ENCODE data around the gene RBM26. TPM values are rescaled to one million over a fixed set of nuclear protein-coding genes. Genes with fewer than 3 reads are reported as not detected.

Gene RBM26
- polyA plus RNA-seq, 4 donors, result 7.6 to 52.8 (median 12.9) TPM

DNA sequence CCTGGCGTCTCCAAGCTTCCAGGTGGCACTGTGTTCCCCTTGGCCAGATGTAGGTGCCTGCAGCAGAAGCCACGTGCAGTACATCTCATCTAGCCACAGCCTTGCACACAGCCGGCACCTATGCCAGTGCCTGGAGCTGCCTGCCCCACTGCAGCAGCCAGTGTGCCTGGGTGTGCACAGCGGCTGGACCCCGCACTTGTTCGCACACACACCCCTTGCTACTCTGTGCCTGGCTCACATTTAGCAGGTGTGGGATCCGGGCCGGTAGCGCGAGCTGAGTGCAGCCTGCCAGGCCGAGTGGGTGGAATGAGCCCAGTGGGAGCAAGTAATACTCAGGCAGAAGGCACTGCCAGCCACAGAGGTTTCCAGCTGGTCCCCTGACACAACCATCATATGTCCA, 26.9 kb upstream of the RBM26 start:
- Histone ChIP-seq H3K27ac (ENCODE audit: low read depth in 1 of 3, low read length in 2 of 3) (no peak overlapping the region), H3K36me3 (ENCODE audit: control insufficient read depth in 3 of 3, insufficient read depth in 2 of 3, low read depth in 1 of 3, low read length in 3 of 3) (no peaks in the 10 kb centered on the region), H3K27me3 (ENCODE audit: control insufficient read depth in 3 of 3, insufficient read depth in 3 of 3, low read length in 3 of 3) (no peaks in the 10 kb centered on the region), H3K4me3 (ENCODE audit: low read depth in 1 of 3, low read length in 3 of 3) (no peak overlapping the region), H3K9me3 (ENCODE audit: control insufficient read depth in 2 of 2, insufficient read depth in 1 of 2, low read depth in 1 of 2, low read length in 1 of 2) (peaks cover 0 to 8% of the 10 kb centered on the region in 2 donors), H3K4me1 (ENCODE audit: control insufficient read depth in 3 of 3, insufficient read depth in 2 of 3, low read depth in 1 of 3, low read length in 2 of 3) (no peaks in the 10 kb centered on the region)
- FAIRE-seq (no peak), DNase-seq (no peak)
- 96 to 99% (median 96%) methylated on average over 11 of the region's 11 CpGs for WGBS, 3 donors

DNA sequence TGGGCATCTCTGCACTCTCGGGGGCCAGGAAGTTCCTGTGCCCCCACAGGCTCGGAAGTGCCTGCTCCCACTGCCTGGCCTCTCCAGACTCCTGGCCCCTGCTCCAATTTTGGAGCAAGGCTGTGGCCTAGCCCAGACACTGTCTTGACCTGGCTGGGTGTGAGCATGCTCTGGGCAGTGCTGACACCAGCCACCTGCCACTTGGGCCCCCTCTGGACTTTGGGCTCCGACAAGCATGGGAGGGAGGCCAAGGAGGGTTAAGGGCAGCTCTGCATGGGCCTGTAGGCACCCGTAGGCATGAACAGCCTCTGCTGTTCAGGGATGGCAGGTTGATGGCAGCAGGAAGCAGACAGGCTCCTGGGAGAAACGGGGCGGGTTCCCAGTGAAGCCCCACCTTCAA, 26.0 kb upstream of the RBM26 start:
- Histone ChIP-seq H3K36me3 (ENCODE audit: control insufficient read depth in 3 of 3, insufficient read depth in 2 of 3, low read depth in 1 of 3, low read length in 3 of 3) (no peaks in the 10 kb centered on the region), H3K27me3 (ENCODE audit: control insufficient read depth in 3 of 3, insufficient read depth in 3 of 3, low read length in 3 of 3) (no peaks in the 10 kb centered on the region), H3K27ac (ENCODE audit: low read depth in 1 of 3, low read length in 2 of 3) (no peak overlapping the region), H3K4me1 (ENCODE audit: control insufficient read depth in 3 of 3, insufficient read depth in 2 of 3, low read depth in 1 of 3, low read length in 2 of 3) (no peaks in the 10 kb centered on the region), H3K9me3 (ENCODE audit: control insufficient read depth in 2 of 2, insufficient read depth in 1 of 2, low read depth in 1 of 2, low read length in 1 of 2) (peaks cover 0 to 8% of the 10 kb centered on the region in 2 donors), H3K4me3 (ENCODE audit: low read depth in 1 of 3, low read length in 3 of 3) (no peak overlapping the region)
- FAIRE-seq (no peak), DNase-seq (no peak)
- 90 to 96% (median 93%) methylated on average over 5 to 6 of the region's 6 CpGs for WGBS, 3 donors

DNA sequence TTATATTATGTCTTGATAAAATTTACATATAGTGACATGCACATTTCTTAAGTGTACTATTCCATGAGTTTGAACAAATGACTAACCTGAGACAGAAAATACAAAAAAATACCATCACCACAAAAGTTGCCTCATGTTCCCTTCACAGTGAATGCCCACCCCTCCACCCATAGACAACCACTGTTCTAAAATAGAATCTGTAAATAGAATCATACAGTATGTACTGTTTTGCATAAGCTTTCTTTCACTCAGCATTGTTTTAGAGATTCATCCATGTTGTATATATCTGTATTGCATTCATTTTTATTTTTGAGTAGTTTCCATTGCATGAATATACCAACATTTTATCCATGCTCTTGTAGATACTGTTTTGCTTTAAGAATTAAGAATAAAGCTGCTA, 23.3 kb upstream of the RBM26 start:
- no peaks in the 10 kb centered on the region for H3K36me3 ChIP-seq (ENCODE audit: control insufficient read depth in 3 of 3, insufficient read depth in 2 of 3, low read depth in 1 of 3, low read length in 3 of 3)
- no peak overlapping the region for H3K27ac ChIP-seq (ENCODE audit: low read depth in 1 of 3, low read length in 2 of 3)
- H3K4me1 ChIP-seq (ENCODE audit: control insufficient read depth in 3 of 3, insufficient read depth in 2 of 3, low read depth in 1 of 3, low read length in 2 of 3), result no peaks in the 10 kb centered on the region
- DNase-seq (no peak), FAIRE-seq (no peak)
- peaks cover 0 to 8% of the 10 kb centered on the region in 2 donors for H3K9me3 ChIP-seq (ENCODE audit: control insufficient read depth in 2 of 2, insufficient read depth in 1 of 2, low read depth in 1 of 2, low read length in 1 of 2)
- H3K4me3 ChIP-seq (ENCODE audit: low read depth in 1 of 3, low read length in 3 of 3), result no peak overlapping the region
- no peaks in the 10 kb centered on the region for H3K27me3 ChIP-seq (ENCODE audit: control insufficient read depth in 3 of 3, insufficient read depth in 3 of 3, low read length in 3 of 3)

DNA sequence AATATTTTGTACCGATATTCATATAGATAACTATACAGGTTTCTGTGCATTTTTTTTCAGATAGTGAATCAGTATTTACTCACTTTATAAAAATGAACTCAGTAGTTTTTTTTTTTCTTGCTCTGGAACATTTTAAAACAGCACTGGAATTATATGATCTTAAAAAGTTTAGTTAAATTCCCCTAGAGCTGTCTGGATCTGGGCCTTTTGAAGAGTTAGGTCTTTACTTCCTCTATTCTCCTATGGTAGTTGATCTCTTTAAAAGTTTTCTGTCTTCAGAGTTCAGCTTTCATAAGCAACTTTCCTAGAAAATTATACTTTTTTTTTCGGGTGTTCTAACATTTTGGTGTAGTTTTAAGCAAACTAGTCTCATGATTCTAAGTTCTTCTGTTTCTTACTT, 21.8 kb upstream of the RBM26 start:
- H3K36me3 ChIP-seq (ENCODE audit: control insufficient read depth in 3 of 3, insufficient read depth in 2 of 3, low read depth in 1 of 3, low read length in 3 of 3), result no peaks in the 10 kb centered on the region
- no peaks in the 10 kb centered on the region for H3K4me1 ChIP-seq (ENCODE audit: control insufficient read depth in 3 of 3, insufficient read depth in 2 of 3, low read depth in 1 of 3, low read length in 2 of 3)
- peak; percentile 26 for FAIRE-seq
- DNase-seq, result no peak
- no peaks in the 10 kb centered on the region for H3K27me3 ChIP-seq (ENCODE audit: control insufficient read depth in 3 of 3, insufficient read depth in 3 of 3, low read length in 3 of 3)
- H3K4me3 ChIP-seq (ENCODE audit: low read depth in 1 of 3, low read length in 3 of 3), result no peak overlapping the region
- no peak overlapping the region for H3K27ac ChIP-seq (ENCODE audit: low read depth in 1 of 3, low read length in 2 of 3)
- H3K9me3 ChIP-seq (ENCODE audit: control insufficient read depth in 2 of 2, insufficient read depth in 1 of 2, low read depth in 1 of 2, low read length in 1 of 2), result peaks cover 0 to 6% of the 10 kb centered on the region in 2 donors
- 71 to 88% (median 74%) methylated on average over 2 of the region's 2 CpGs for WGBS, 3 donors

DNA sequence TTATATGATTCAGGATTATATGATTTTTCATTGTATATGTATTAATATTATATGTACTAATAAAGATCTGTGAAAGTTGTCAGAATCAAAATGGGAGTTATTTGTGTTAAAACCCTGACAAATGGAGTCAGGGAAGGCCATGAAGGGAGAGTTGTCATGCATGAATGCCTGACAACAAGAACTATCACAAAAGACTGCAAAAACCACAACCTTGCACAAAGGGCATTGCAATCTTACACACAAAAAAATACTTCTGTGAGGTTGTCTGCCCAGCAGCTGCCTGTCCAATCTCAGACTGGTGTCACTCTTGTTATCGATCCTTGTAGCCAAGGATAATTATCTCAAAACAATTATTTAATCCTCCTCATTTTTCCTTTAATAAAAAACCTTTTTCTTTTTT, 21.2 kb upstream of the RBM26 start:
- H3K36me3 ChIP-seq (ENCODE audit: control insufficient read depth in 3 of 3, insufficient read depth in 2 of 3, low read depth in 1 of 3, low read length in 3 of 3), result no peaks in the 10 kb centered on the region
- 90 to 96% (median 93%) methylated on average over 1 of the region's 1 CpG for WGBS, 3 donors
- no peak overlapping the region for H3K4me3 ChIP-seq (ENCODE audit: low read depth in 1 of 3, low read length in 3 of 3)
- H3K27me3 ChIP-seq (ENCODE audit: control insufficient read depth in 3 of 3, insufficient read depth in 3 of 3, low read length in 3 of 3), result no peaks in the 10 kb centered on the region
- H3K27ac ChIP-seq (ENCODE audit: low read depth in 1 of 3, low read length in 2 of 3), result no peak overlapping the region
- H3K9me3 ChIP-seq (ENCODE audit: control insufficient read depth in 2 of 2, insufficient read depth in 1 of 2, low read depth in 1 of 2, low read length in 1 of 2), result no peaks in the 10 kb centered on the region
- FAIRE-seq (no peak), DNase-seq (no peak)
- H3K4me1 ChIP-seq (ENCODE audit: control insufficient read depth in 3 of 3, insufficient read depth in 2 of 3, low read depth in 1 of 3, low read length in 2 of 3), result no peaks in the 10 kb centered on the region

DNA sequence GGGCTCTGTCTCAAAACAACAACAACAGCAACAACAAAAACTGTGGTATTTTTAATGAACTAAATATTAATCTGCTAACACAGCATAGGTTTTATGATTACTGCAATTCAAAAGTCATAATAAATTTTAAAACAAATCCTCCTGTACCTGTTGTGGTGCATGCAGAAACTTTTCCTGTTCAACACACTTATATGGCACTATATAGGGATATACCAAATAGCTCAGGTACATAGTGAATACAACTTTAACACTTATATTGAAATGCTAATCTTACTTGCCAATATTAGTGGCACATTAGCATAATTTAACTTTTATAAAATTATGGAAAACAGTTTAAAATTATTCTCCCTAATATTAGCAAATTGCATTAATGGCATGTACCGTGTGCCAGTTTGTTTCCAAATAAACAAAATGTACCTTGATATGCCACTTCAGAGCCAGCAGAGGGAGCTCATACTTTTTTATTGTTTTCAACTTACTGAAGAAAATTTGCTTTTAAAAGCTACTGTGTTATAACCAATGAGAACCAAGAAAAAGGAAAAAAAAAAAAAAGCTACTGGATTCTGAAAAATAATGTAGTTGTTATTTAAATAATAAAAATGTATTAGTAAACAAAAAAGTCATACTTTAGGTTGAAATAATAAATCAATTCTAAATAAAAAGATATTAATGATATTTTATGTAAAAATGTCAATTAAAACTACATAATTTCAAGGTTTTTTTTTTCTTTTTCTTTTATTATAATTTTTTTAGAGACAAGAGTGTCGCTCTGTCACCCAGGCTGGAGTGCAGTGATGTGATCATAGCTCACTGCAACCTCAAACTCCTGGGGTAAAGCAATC, 18.0 kb upstream of the RBM26 start:
- Histone ChIP-seq H3K27ac (ENCODE audit: low read depth in 1 of 3, low read length in 2 of 3) (no peak overlapping the region), H3K27me3 (ENCODE audit: control insufficient read depth in 3 of 3, insufficient read depth in 3 of 3, low read length in 3 of 3) (no peaks in the 10 kb centered on the region), H3K36me3 (ENCODE audit: control insufficient read depth in 3 of 3, insufficient read depth in 2 of 3, low read depth in 1 of 3, low read length in 3 of 3) (no peaks in the 10 kb centered on the region), H3K4me1 (ENCODE audit: control insufficient read depth in 3 of 3, insufficient read depth in 2 of 3, low read depth in 1 of 3, low read length in 2 of 3) (no peaks in the 10 kb centered on the region), H3K9me3 (ENCODE audit: control insufficient read depth in 2 of 2, insufficient read depth in 1 of 2, low read depth in 1 of 2, low read length in 1 of 2) (no peaks in the 10 kb centered on the region), H3K4me3 (ENCODE audit: low read depth in 1 of 3, low read length in 3 of 3) (no peak overlapping the region)
- 34 to 39% (median 38%) methylated on average over 2 of the region's 2 CpGs for WGBS, 3 donors
- peak; percentile 52 to 54 for DNase-seq
- peak; percentile 98 for FAIRE-seq

DNA sequence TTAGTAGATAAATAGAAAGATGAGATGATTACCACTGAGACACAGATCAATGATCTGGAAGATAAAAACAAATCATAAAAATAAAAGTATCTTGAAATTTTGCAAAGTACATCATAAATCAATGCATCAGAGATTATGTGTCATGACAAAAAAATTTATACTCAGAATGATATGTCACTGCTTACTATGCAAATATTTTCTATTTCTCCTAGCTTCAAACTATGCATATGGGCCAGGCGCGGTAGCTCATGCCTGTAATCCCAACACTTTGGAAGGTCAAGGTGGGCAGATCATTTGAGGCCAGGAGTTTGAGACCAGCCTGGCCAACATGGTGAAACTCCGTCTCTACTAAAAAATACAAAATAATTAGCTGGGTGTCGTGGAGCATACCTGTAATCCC, 17.3 kb upstream of the RBM26 start:
- no peak overlapping the region for H3K4me3 ChIP-seq (ENCODE audit: low read depth in 1 of 3, low read length in 3 of 3)
- no peaks in the 10 kb centered on the region for H3K27me3 ChIP-seq (ENCODE audit: control insufficient read depth in 3 of 3, insufficient read depth in 3 of 3, low read length in 3 of 3)
- DNase-seq, result no peak
- H3K9me3 ChIP-seq (ENCODE audit: control insufficient read depth in 2 of 2, insufficient read depth in 1 of 2, low read depth in 1 of 2, low read length in 1 of 2), result no peaks in the 10 kb centered on the region
- WGBS, 3 donors, result 94 to 97% (median 95%) methylated on average over 4 of the region's 4 CpGs
- H3K36me3 ChIP-seq (ENCODE audit: control insufficient read depth in 3 of 3, insufficient read depth in 2 of 3, low read depth in 1 of 3, low read length in 3 of 3), result no peaks in the 10 kb centered on the region
- FAIRE-seq, result no peak
- H3K27ac ChIP-seq (ENCODE audit: low read depth in 1 of 3, low read length in 2 of 3), result no peak overlapping the region
- H3K4me1 ChIP-seq (ENCODE audit: control insufficient read depth in 3 of 3, insufficient read depth in 2 of 3, low read depth in 1 of 3, low read length in 2 of 3), result no peaks in the 10 kb centered on the region

DNA sequence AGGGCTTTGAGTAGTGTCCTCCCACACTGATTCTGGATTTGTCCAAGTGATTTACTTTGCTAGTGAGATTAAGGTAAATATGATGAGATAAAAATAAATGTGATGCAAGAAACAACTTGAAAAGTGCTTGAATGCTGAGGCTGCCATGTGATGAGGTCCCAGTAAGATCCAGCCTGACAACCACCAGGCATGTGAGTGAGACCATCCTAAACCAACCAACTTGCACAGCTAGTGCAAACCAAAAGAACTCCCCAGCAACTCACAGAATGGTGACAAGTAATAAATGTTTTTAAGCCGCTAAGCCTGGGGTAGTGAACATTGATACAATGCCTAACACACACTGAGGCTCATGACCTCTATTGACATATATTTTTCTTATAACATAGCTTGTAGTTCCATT, 13.3 kb upstream of the RBM26 start:
- H3K27me3 ChIP-seq (ENCODE audit: control insufficient read depth in 3 of 3, insufficient read depth in 3 of 3, low read length in 3 of 3), result no peaks in the 10 kb centered on the region
- no peak overlapping the region for H3K4me3 ChIP-seq (ENCODE audit: low read depth in 1 of 3, low read length in 3 of 3)
- 93 to 100% (median 95%) methylated on average over 1 of the region's 1 CpG for WGBS, 3 donors
- no peak for FAIRE-seq
- no peak for DNase-seq
- no peak overlapping the region for H3K27ac ChIP-seq (ENCODE audit: low read depth in 1 of 3, low read length in 2 of 3)
- no peaks in the 10 kb centered on the region for H3K36me3 ChIP-seq (ENCODE audit: control insufficient read depth in 3 of 3, insufficient read depth in 2 of 3, low read depth in 1 of 3, low read length in 3 of 3)
- H3K4me1 ChIP-seq (ENCODE audit: control insufficient read depth in 3 of 3, insufficient read depth in 2 of 3, low read depth in 1 of 3, low read length in 2 of 3), result no peaks in the 10 kb centered on the region
- no peaks in the 10 kb centered on the region for H3K9me3 ChIP-seq (ENCODE audit: control insufficient read depth in 2 of 2, insufficient read depth in 1 of 2, low read depth in 1 of 2, low read length in 1 of 2)

DNA sequence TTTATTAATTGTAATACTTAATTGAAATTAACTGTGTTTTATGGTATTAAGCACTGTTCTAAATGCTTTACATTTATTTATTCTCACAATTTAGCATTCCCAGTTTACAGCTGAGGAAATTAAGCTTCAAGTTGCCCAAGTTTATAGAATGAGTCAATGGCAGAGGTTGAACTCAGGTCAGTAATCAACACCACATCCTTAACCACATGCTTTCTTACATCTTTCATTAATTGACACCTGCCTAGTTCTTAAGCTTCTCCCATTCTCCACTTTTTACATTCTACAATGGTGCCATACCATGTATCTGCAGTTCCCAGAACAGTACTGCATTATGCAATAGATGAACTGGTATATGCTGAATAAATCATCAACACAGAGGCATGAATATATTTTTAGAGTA, 11.7 kb upstream of the RBM26 start:
- DNase-seq (no peak), FAIRE-seq (no peak)
- Histone ChIP-seq H3K4me3 (ENCODE audit: low read depth in 1 of 3, low read length in 3 of 3) (no peak overlapping the region), H3K4me1 (ENCODE audit: control insufficient read depth in 3 of 3, insufficient read depth in 2 of 3, low read depth in 1 of 3, low read length in 2 of 3) (no peaks in the 10 kb centered on the region), H3K27me3 (ENCODE audit: control insufficient read depth in 3 of 3, insufficient read depth in 3 of 3, low read length in 3 of 3) (no peaks in the 10 kb centered on the region), H3K36me3 (ENCODE audit: control insufficient read depth in 3 of 3, insufficient read depth in 2 of 3, low read depth in 1 of 3, low read length in 3 of 3) (no peaks in the 10 kb centered on the region), H3K9me3 (ENCODE audit: control insufficient read depth in 2 of 2, insufficient read depth in 1 of 2, low read depth in 1 of 2, low read length in 1 of 2) (no peaks in the 10 kb centered on the region), H3K27ac (ENCODE audit: low read depth in 1 of 3, low read length in 2 of 3) (no peak overlapping the region)

All from small intestine (tissue), 7 donors.